ENCODE results near the gene POLR3F. TPM values are rescaled to one million over a fixed set of nuclear protein-coding genes. Genes with fewer than 3 reads are reported as not detected.

POLR3F gene
- polyA plus RNA-seq, 1 of the 3 experiments (the other 2 are of a cell fraction) = 4.8 TPM

GRCh38 chr20:18436847-18437246 lies 30.3 kb upstream of the POLR3F start:
- ChIA-PET CTCF (no interaction called here), POLR2A (no interaction called here)
- Histone ChIP-seq H3K79me2 (ENCODE audit: insufficient read depth) (no peaks in the 10 kb centered on the region), H3K4me1 (ENCODE audit: control insufficient read depth in 1 of 2, insufficient read depth in 2 of 2, low read depth in 1 of 2, low read length in 1 of 2) (no peaks in the 10 kb centered on the region), H3K9ac (no peak overlapping the region), H4K20me1 (ENCODE audit: insufficient read depth) (no peaks in the 10 kb centered on the region), H3K27ac (ENCODE audit: low read depth in 2 of 2, low read length in 1 of 2) (no peak overlapping the region), H3K4me3 (ENCODE audit: low read depth in 2 of 2, low read length in 1 of 2) (no peak overlapping the region), H3K4me2 (no peak overlapping the region), H3F3A (replicated peaks; ENCODE audit: insufficient read depth) (no peaks in the 10 kb centered on the region), H2AFZ (ENCODE audit: low read depth) (no peak overlapping the region), H3K36me3 (replicated peaks in 1 of 2; ENCODE audit: control insufficient read depth in 1 of 2, insufficient read depth in 2 of 2, low read length in 1 of 2) (peaks cover 0 to 3% of the 10 kb centered on the region in 2 experiments), H3K27me3 (ENCODE audit: insufficient read depth) (no peaks in the 10 kb centered on the region), H3K9me3 (no peaks in the 10 kb centered on the region), H3K9me2 (no peaks in the 10 kb centered on the region)
- 91% methylated on average over 2 of the region's 2 CpGs for WGBS (ENCODE audit: low lambda C conversion rate)
- no peak for DNase-seq
- no peak for TF ChIP-seq RCOR1 (IDR thresholded peaks at IDR 0.05; ENCODE audit: low read length)
- TF ChIP-seq CTCF (IDR thresholded peaks at IDR 0.05) = no peak
- TF ChIP-seq CHD2 (IDR thresholded peaks at IDR 0.05; ENCODE audit: low read length, partially characterized antibody) = no peak
- TF ChIP-seq MEF2A (IDR thresholded peaks at IDR 0.05; ENCODE audit: borderline replicate concordance, low read depth) = no peak
- no peak for TF ChIP-seq RXRA (IDR thresholded peaks at IDR 0.05; ENCODE audit: borderline replicate concordance, low read depth)
- TF ChIP-seq EP300 (IDR thresholded peaks at IDR 0.05; ENCODE audit: borderline replicate concordance in 1 of 2, low read depth in 1 of 2, low read length in 1 of 2) = no peak
- TF ChIP-seq USF1 (IDR thresholded peaks at IDR 0.05; ENCODE audit: borderline replicate concordance, low read depth) = no peak
- no peak for TF ChIP-seq TAF1 (IDR thresholded peaks at IDR 0.05; ENCODE audit: borderline replicate concordance, low read depth, low read length)
- TF ChIP-seq REST (IDR thresholded peaks at IDR 0.05; ENCODE audit: low read depth, low read length) = no peak
- TF ChIP-seq RAD21 (IDR thresholded peaks at IDR 0.05; ENCODE audit: low read length) = no peak
- TF ChIP-seq SIN3A (IDR thresholded peaks at IDR 0.05; ENCODE audit: borderline replicate concordance, low read depth, low read length) = no peak
- TF ChIP-seq FOXJ3 (CRISPR knock-in tag; IDR thresholded peaks at IDR 0.05) = no peak
- no peak for TF ChIP-seq TEAD4 (IDR thresholded peaks at IDR 0.05; ENCODE audit: borderline replicate concordance, insufficient read depth)
- no peak for TF ChIP-seq NRF1 (IDR thresholded peaks at IDR 0.05; ENCODE audit: low read depth, low read length)
